Measurements from ENCODE around the gene ANKHD1. TPM values are rescaled to one million over a fixed set of nuclear protein-coding genes. Genes with fewer than 3 reads are reported as not detected.

The ANKHD1 gene
- total RNA-seq, 1 experiment from 2014 or later, result 140 TPM

- intact Hi-C loops (cut with micrococcal nuclease; ENCODE audit: unreplicated experiment), result no loop called here
- ChIA-PET CTCF (no interaction called here), POLR2A (interaction anchor here (1.1 kb wide), 1 partner anchor 7 kb away, joined by 6 read pairs; no protein-coding TSS in a partner anchor)
- Histone ChIP-seq H3K27ac (ENCODE audit: low read length) (peak overlapping the region; percentile 25; the same call in 1 of the 2 replicates), H3K36me3 (ENCODE audit: control insufficient read depth, insufficient read depth, low read length) (peaks cover 10% of the 10 kb centered on the region; the same call in 1 of the 2 replicates), H3K4me1 (ENCODE audit: control insufficient read depth, insufficient read depth, low read length) (peaks cover 34% of the 10 kb centered on the region), H3K9me3 (ENCODE audit: control insufficient read depth, insufficient read depth, low read depth, low read length) (no peaks in the 10 kb centered on the region), H3K4me3 (ENCODE audit: low read depth in 2 of 2, low read length in 2 of 2) (no peak overlapping the region), H3K27me3 (ENCODE audit: control insufficient read depth, insufficient read depth, low read length) (no peaks in the 10 kb centered on the region)
- TF ChIP-seq POLR2AphosphoS5 (IDR thresholded peaks at IDR 0.05; ENCODE audit: low read depth, low read length) (peak; percentile 9), SIN3A (IDR thresholded peaks at IDR 0.05; ENCODE audit: borderline replicate concordance, insufficient read depth, low read depth, low read length) (no peak), REST (IDR thresholded peaks at IDR 0.05; ENCODE audit: insufficient read depth in 1 of 2, low read depth in 2 of 2, low read length in 1 of 2) (no peak), TCF7L2 (IDR thresholded peaks at IDR 0.05; ENCODE audit: low read depth, low read length) (no peak)
- TF ChIP-seq, protein P1, sequence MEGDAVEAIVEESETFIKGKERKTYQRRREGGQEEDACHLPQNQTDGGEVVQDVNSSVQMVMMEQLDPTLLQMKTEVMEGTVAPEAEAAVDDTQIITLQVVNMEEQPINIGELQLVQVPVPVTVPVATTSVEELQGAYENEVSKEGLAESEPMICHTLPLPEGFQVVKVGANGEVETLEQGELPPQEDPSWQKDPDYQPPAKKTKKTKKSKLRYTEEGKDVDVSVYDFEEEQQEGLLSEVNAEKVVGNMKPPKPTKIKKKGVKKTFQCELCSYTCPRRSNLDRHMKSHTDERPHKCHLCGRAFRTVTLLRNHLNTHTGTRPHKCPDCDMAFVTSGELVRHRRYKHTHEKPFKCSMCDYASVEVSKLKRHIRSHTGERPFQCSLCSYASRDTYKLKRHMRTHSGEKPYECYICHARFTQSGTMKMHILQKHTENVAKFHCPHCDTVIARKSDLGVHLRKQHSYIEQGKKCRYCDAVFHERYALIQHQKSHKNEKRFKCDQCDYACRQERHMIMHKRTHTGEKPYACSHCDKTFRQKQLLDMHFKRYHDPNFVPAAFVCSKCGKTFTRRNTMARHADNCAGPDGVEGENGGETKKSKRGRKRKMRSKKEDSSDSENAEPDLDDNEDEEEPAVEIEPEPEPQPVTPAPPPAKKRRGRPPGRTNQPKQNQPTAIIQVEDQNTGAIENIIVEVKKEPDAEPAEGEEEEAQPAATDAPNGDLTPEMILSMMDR (IDR thresholded peaks at IDR 0.05), result no peak
- BruUV-seq (replicated peaks), result no TSS peak
- DNase-seq (ENCODE audit: low read depth, low spot score) (no peak), ATAC-seq (no peak)
- in situ Hi-C loops (cut with HindIII; ENCODE audit: low pct_unique_long_range_greater_than_20kb, low sequenced_read_pairs), result no loop called here
Measured at GRCh38 chr5:140549237-140550144, 147.9 kb downstream of the ANKHD1 start.

DNA sequence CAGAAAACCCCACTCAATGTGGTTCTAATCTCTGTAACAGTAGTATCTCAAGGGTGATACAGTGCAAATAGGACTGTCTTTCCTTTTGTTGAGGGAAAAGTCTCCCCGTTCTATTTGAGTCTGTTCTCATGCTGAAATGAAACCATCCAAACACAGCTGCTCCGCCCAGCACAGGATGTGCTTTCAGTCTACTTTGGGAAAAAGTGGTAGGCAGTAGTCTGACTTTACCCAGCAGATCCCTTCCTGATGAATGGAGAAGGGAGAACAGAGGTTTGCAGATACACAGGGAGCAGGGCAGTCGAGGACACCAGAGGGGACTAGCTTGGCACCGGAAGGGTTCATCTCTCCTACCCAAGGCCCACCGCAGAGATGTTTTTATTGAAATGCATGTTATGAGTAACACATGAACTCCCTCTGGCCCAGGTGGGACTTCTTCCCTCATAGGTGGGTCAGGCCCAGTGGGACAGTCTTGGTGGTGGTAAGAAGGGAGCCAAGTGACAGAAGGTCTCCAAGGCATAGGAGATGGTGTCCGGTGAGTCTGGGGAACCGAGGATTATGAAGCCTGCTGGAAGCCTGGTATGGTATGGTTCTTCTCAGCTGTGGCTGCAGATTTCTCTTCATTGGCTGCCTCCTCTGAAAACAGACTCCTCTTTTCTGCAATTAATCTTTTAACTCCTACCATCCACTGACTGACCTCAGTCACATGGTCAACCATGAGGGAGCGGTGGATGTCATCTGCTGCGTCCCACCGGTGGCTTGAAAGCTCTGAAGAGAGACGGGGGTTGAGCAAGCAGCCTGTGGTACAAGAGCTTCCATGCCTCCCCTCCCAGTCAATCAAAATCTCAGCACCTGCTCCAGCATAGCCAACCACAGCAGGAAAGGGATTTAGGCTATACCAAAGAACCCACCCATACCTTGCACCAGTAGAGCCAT, 148.8 kb downstream of the ANKHD1 start:
- H3K36me3 ChIP-seq (ENCODE audit: control insufficient read depth, insufficient read depth, low read length), result peaks cover 10% of the 10 kb centered on the region; the same call in 1 of the 2 replicates
- TF ChIP-seq, protein P1 (IDR thresholded peaks at IDR 0.05), result no peak
- no peak for TF ChIP-seq TCF7L2 (IDR thresholded peaks at IDR 0.05; ENCODE audit: low read depth, low read length)
- no peak for TF ChIP-seq SIN3A (IDR thresholded peaks at IDR 0.05; ENCODE audit: borderline replicate concordance, insufficient read depth, low read depth, low read length)
- no peak for TF ChIP-seq REST (IDR thresholded peaks at IDR 0.05; ENCODE audit: insufficient read depth in 1 of 2, low read depth in 2 of 2, low read length in 1 of 2)
- no peak for TF ChIP-seq POLR2AphosphoS5 (IDR thresholded peaks at IDR 0.05; ENCODE audit: low read depth, low read length)
- no peaks in the 10 kb centered on the region for H3K27me3 ChIP-seq (ENCODE audit: control insufficient read depth, insufficient read depth, low read length)
- ChIA-PET POLR2A (no interaction called here), CTCF (no interaction called here)
- intact Hi-C loops (cut with micrococcal nuclease; ENCODE audit: unreplicated experiment) (no loop called here), in situ Hi-C loops (cut with HindIII; ENCODE audit: low pct_unique_long_range_greater_than_20kb, low sequenced_read_pairs) (no loop called here)
- no peak overlapping the region for H3K4me3 ChIP-seq (ENCODE audit: low read depth in 2 of 2, low read length in 2 of 2)
- no peaks in the 10 kb centered on the region for H3K9me3 ChIP-seq (ENCODE audit: control insufficient read depth, insufficient read depth, low read depth, low read length)
- H3K4me1 ChIP-seq (ENCODE audit: control insufficient read depth, insufficient read depth, low read length), result peaks cover 40% of the 10 kb centered on the region
- DNase-seq (ENCODE audit: low read depth, low spot score) (no peak), ATAC-seq (no peak)
- no peak overlapping the region; the same call in 1 of the 2 replicates for H3K27ac ChIP-seq (ENCODE audit: low read length)
- no TSS peak for BruUV-seq (replicated peaks)
